ENCODE results near the gene LDAH.

- no peak for TF ChIP-seq YY1 (IDR thresholded peaks at IDR 0.05; ENCODE audit: insufficient read depth, insufficient read length)
- no peak for TF ChIP-seq ZNF274 (IDR thresholded peaks at IDR 0.05; ENCODE audit: low read depth, low read length)
- no peak for TF ChIP-seq SUZ12 (IDR thresholded peaks at IDR 0.05; ENCODE audit: extremely low read depth, insufficient read depth, insufficient read length)
These were observed 9.7 kb upstream of the LDAH start for GRCh38 chr2:20832606-20833005.

All from NT2/D1 (cell line).